A673 (cell line): ENCODE measurements around the gene TEX50. TPM values are rescaled to one million over a fixed set of nuclear protein-coding genes. Genes with fewer than 3 reads are reported as not detected.

Experiments used
- BruUV-seq: library from RNA; stranded (reverse); fragments of 400-500 nt; replicated peaks from 2 replicates; lab custom pipeline; 2021; lab: Mats Ljungman, UMichigan
- CTCF ChIA-PET: fragments of 300-600 bp; sonication (Branson Sonifier 250); formaldehyde crosslinking; loops from one replicate; lab custom pipeline; 2022; ENCODE audit warnings: antibody characterized with exemption; lab: Charles Lee
- POLR2A ChIA-PET: fragments of 300-600 bp; sonication (Branson Sonifier 250); formaldehyde crosslinking; loops from one replicate; lab custom pipeline; 2022; ENCODE audit warnings: antibody characterized with exemption; ENCODE audit not compliant: low non-redundant PET; lab: Charles Lee
- DNase-seq: peaks from one replicate; pipeline ENCODE4 v3.0.0-alpha.2; 2015; ENCODE audit warnings: low spot score
- H3K27ac ChIP-seq: fragments of 200-600 bp; sonication (generic); 2 replicates; pipeline ENCODE4 v1.5.1; 2016; ENCODE audit warnings: mixed run types, low read depth, mild to moderate bottlenecking, mixed read lengths, antibody characterized with exemption, low read length; ENCODE audit not compliant: poor library complexity, severe bottlenecking
- H3K27me3 ChIP-seq: fragments of 200-600 bp; sonication (generic); replicated peaks from 2 replicates; pipeline ENCODE4 v1.6.1; 2017; ENCODE audit warnings: mixed run types, low read depth, mild to moderate bottlenecking, mixed read lengths, antibody characterized with exemption, low read length; ENCODE audit not compliant: insufficient read depth, poor library complexity
- H3K36me3 ChIP-seq: fragments of 200-600 bp; sonication (generic); 2 replicates; pipeline ENCODE4 v1.6.1; 2016; ENCODE audit warnings: mixed run types, mild to moderate bottlenecking, mixed read lengths, antibody characterized with exemption, low read length; ENCODE audit not compliant: insufficient read depth, poor library complexity, severe bottlenecking
- H3K4me1 ChIP-seq: fragments of 200-600 bp; sonication (generic); 2 replicates; pipeline ENCODE4 v1.6.1; 2017; ENCODE audit warnings: mixed run types, mild to moderate bottlenecking, mixed read lengths, antibody characterized with exemption, low read length; ENCODE audit not compliant: insufficient read depth, poor library complexity, severe bottlenecking
- H3K4me3 ChIP-seq: fragments of 200-600 bp; sonication (generic); 2 replicates; pipeline ENCODE4 v1.5.1; 2016; ENCODE audit warnings: low read depth, mixed run types, mild to moderate bottlenecking, mixed read lengths, low read length; ENCODE audit not compliant: poor library complexity, severe bottlenecking
- H3K9me3 ChIP-seq: fragments of 200-600 bp; sonication (generic); 2 replicates; pipeline ENCODE4 v1.6.1; 2016; ENCODE audit warnings: mixed run types, low read depth, mild to moderate bottlenecking, mixed read lengths, antibody characterized with exemption, low read length; ENCODE audit not compliant: poor library complexity, severe bottlenecking
- CTCF ChIP-seq: fragments of 300-800, 200-600 bp; sonication (generic); conservative IDR thresholded peaks from 2 replicates; pipeline ENCODE4 v1.5.1; 2017; ENCODE audit warnings: low read depth, mild to moderate bottlenecking, antibody characterized with exemption, low read length, moderate library complexity, mixed read lengths
- EZH2 ChIP-seq: fragments of 200-600 bp; sonication (generic); IDR thresholded peaks from 2 replicates; pipeline ENCODE4 v1.6.1; 2017; ENCODE audit warnings: borderline replicate concordance, low read depth, mild to moderate bottlenecking, mixed read lengths, antibody characterized with exemption, low read length; ENCODE audit not compliant: poor library complexity, severe bottlenecking
- intact Hi-C: fragments of 100-400 bp; cut with micrococcal nuclease; formaldehyde crosslinking; loops from one replicate; pipeline ENCODE4 v1.10.0; 2022; ENCODE audit not compliant: unreplicated experiment
- total RNA-seq: library from RNA; stranded (reverse); gene quantifications from 2 replicates; pipeline ENCODE4 v1.2.3, GENCODE V29; 2021

TEX50 gene
- total RNA-seq, 1 experiment from 2014 or later: not detected

- H3K4me3 ChIP-seq: no peak overlapping the region
- H3K9me3 ChIP-seq: no peaks in the 10 kb centered on the region
- ChIA-PET CTCF (no interaction called here), POLR2A (no interaction called here)
- no peaks in the 10 kb centered on the region for H3K36me3 ChIP-seq
- BruUV-seq: no TSS peak
- TF ChIP-seq CTCF (no peak), EZH2 (no peak)
- H3K27me3 ChIP-seq: no peaks in the 10 kb centered on the region
- no peak overlapping the region for H3K27ac ChIP-seq
- H3K4me1 ChIP-seq: no peaks in the 10 kb centered on the region
- intact Hi-C loops: no loop called here
- no peak for DNase-seq
These were observed 13.9 kb downstream of the TEX50 start for GRCh38 chr1:173648880-173649605.

GRCh38 chr1:173660306-173660705 is 25.2 kb downstream of the TEX50 start:
- no peaks in the 10 kb centered on the region for H3K9me3 ChIP-seq
- H3K27me3 ChIP-seq: no peaks in the 10 kb centered on the region
- no peaks in the 10 kb centered on the region for H3K4me1 ChIP-seq
- no peak overlapping the region for H3K27ac ChIP-seq
- no peaks in the 10 kb centered on the region for H3K36me3 ChIP-seq
- no peak for DNase-seq
- no peak for TF ChIP-seq EZH2
- no peak for TF ChIP-seq CTCF
- H3K4me3 ChIP-seq: no peak overlapping the region
- POLR2A ChIA-PET: no interaction called here
- no TSS peak for BruUV-seq
- CTCF ChIA-PET: no interaction called here
- intact Hi-C loops: no loop called here

GRCh38 chr1:173661271-173661670 is 26.1 kb downstream of the TEX50 start:
- CTCF ChIA-PET: no interaction called here

More at GRCh38 chr1:173661271-173661670, 26.1 kb downstream of the TEX50 start:
- Histone ChIP-seq H3K4me1 (no peaks in the 10 kb centered on the region), H3K9me3 (no peaks in the 10 kb centered on the region), H3K27me3 (no peaks in the 10 kb centered on the region), H3K36me3 (no peaks in the 10 kb centered on the region), H3K27ac (no peak overlapping the region), H3K4me3 (no peak overlapping the region)
- no peak for DNase-seq
- intact Hi-C loops: no loop called here
- TF ChIP-seq EZH2 (no peak), CTCF (no peak)
- POLR2A ChIA-PET: no interaction called here
- no TSS peak for BruUV-seq
